Ishikawa (cell line): ENCODE measurements around the gene RNF220.

Source experiments
- CEBPB ChIP-seq: IDR thresholded peaks from 2 replicates; pipeline ENCODE4 v1.6.1; 2012
- CREB1 ChIP-seq: IDR thresholded peaks from 2 replicates; pipeline ENCODE4 v1.6.1; 2012; ENCODE audit warnings: low read depth
- EGR1 ChIP-seq: IDR thresholded peaks from 2 replicates; pipeline ENCODE4 v1.6.1; 2012
- EP300 ChIP-seq: IDR thresholded peaks from 2 replicates; pipeline ENCODE4 v1.6.1; 2012; ENCODE audit warnings: borderline replicate concordance
- FOXM1 ChIP-seq: IDR thresholded peaks from 2 replicates; pipeline ENCODE4 v1.6.1; 2012; ENCODE audit warnings: low read depth, borderline replicate concordance
- NFIC ChIP-seq: IDR thresholded peaks from 2 replicates; pipeline ENCODE4 v1.6.1; 2012
- RAD21 ChIP-seq: IDR thresholded peaks from 2 replicates; pipeline ENCODE4 v1.6.1; 2012; ENCODE audit warnings: low read depth
- TAF1 ChIP-seq: IDR thresholded peaks from 2 replicates; pipeline ENCODE4 v1.6.1; 2012; ENCODE audit warnings: low read depth, mild to moderate bottlenecking
- TCF12 ChIP-seq: IDR thresholded peaks from 2 replicates; pipeline ENCODE4 v1.6.1; 2012; ENCODE audit warnings: low read depth
- TEAD4 ChIP-seq: IDR thresholded peaks from 2 replicates; pipeline ENCODE4 v1.6.1; 2012
- USF1 ChIP-seq: IDR thresholded peaks from 2 replicates; pipeline ENCODE4 v1.6.1; 2012
- YY1 ChIP-seq: IDR thresholded peaks from 2 replicates; pipeline ENCODE4 v1.6.1; 2012; ENCODE audit warnings: low read depth
- ZBTB7A ChIP-seq: IDR thresholded peaks from 2 replicates; pipeline ENCODE4 v1.6.1; 2012; ENCODE audit warnings: low read depth
- TF ChIP-seq, protein P1 (sequence below): IDR thresholded peaks from 2 replicates; pipeline ENCODE4 v1.6.1; 2012
- TF ChIP-seq, protein P2 (sequence below): IDR thresholded peaks from 2 replicates; pipeline ENCODE4 v1.6.1; 2012; ENCODE audit warnings: low read depth, mild to moderate bottlenecking

The RNF220 gene

DNA sequence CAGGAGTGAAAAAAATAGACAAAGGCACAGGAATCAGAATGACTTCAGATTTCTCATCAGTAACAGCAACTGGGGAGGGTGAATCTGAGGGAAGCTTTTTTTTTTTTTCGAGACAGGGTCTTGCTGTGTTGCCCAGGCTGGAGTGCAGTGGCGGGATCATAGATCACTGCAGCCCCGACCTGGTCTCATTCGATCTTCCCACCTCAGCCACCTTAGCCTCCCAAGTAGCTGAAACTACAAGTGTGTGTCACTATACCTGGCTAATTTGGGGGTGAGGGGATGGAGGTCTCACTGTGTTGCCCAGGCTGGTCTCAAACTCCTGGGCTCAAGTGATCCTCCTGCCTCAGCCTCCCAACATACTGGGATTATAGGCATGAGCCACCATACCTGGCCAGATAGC, 280.2 kb downstream of the RNF220 start:
- TF ChIP-seq EGR1 = no peak

GRCh38 chr1:44685881-44686280, 280.8 kb downstream of the RNF220 start:
- TF ChIP-seq, protein P1, sequence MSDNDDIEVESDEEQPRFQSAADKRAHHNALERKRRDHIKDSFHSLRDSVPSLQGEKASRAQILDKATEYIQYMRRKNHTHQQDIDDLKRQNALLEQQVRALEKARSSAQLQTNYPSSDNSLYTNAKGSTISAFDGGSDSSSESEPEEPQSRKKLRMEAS = no peak
- TF ChIP-seq, protein P2, sequence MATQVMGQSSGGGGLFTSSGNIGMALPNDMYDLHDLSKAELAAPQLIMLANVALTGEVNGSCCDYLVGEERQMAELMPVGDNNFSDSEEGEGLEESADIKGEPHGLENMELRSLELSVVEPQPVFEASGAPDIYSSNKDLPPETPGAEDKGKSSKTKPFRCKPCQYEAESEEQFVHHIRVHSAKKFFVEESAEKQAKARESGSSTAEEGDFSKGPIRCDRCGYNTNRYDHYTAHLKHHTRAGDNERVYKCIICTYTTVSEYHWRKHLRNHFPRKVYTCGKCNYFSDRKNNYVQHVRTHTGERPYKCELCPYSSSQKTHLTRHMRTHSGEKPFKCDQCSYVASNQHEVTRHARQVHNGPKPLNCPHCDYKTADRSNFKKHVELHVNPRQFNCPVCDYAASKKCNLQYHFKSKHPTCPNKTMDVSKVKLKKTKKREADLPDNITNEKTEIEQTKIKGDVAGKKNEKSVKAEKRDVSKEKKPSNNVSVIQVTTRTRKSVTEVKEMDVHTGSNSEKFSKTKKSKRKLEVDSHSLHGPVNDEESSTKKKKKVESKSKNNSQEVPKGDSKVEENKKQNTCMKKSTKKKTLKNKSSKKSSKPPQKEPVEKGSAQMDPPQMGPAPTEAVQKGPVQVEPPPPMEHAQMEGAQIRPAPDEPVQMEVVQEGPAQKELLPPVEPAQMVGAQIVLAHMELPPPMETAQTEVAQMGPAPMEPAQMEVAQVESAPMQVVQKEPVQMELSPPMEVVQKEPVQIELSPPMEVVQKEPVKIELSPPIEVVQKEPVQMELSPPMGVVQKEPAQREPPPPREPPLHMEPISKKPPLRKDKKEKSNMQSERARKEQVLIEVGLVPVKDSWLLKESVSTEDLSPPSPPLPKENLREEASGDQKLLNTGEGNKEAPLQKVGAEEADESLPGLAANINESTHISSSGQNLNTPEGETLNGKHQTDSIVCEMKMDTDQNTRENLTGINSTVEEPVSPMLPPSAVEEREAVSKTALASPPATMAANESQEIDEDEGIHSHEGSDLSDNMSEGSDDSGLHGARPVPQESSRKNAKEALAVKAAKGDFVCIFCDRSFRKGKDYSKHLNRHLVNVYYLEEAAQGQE = no peak
- TF ChIP-seq EGR1 = no peak
- no peak for TF ChIP-seq TEAD4
- TF ChIP-seq EP300 = no peak
- TF ChIP-seq NFIC = no peak
- no peak for TF ChIP-seq CREB1
- no peak for TF ChIP-seq TAF1
- no peak for TF ChIP-seq RAD21
- TF ChIP-seq TCF12 = no peak
- no peak for TF ChIP-seq ZBTB7A
- no peak for TF ChIP-seq YY1
- no peak for TF ChIP-seq USF1
- no peak for TF ChIP-seq FOXM1
- no peak for TF ChIP-seq CEBPB

DNA sequence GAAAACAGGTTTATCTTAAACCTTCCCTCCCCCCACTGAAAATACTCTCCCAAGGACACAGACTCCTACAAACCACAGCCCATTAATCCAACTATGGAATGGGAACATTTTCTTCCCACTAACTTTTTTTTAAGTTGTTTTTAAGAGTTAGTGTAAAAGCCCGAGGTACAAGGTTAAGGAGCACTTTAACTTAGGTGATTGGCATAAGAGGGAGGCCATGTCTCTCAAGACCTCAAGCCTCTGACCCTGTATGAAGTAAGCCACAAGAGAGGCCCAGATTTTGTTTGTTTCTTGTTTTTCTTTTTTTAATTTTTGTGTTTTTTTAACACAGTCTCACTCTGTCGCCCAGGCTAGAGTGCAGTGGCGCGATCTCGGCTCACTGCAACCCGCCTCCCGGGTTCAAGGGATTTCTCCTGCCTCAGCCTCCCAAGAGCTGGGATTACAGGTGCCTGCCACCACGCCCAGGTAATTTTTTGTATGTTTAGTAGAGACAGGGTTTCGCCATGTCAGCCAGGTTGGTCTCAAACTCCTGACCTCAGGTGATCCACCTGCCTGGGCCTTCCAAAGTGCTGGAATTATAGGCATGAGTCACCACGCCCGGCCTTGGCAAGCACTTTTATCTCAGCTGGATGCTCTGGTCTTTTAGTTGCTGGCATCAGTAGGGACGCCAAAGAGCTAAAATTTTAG, 283.8 kb downstream of the RNF220 start:
- TF ChIP-seq TAF1 (no peak), RAD21 (no peak), NFIC (no peak), TEAD4 (no peak), FOXM1 (no peak), CREB1 (no peak), CEBPB (no peak), ZBTB7A (no peak), YY1 (no peak), EP300 (no peak), EGR1 (no peak), TCF12 (no peak), USF1 (no peak)
- TF ChIP-seq, protein P2 = no peak
- TF ChIP-seq, protein P1 = no peak

GRCh38 chr1:44689447-44689765, 284.4 kb downstream of the RNF220 start:
- TF ChIP-seq TCF12 (no peak), TEAD4 (no peak), ZBTB7A (no peak), TAF1 (no peak), CREB1 (no peak), EP300 (no peak), FOXM1 (no peak), RAD21 (no peak), USF1 (no peak), EGR1 (no peak), CEBPB (no peak), YY1 (no peak)
- TF ChIP-seq, protein P1 = no peak
- TF ChIP-seq, protein P2 = no peak
